ENCODE measurements around the gene SPRYD3.

SPRYD3 gene

GRCh38 chr12:53077030-53077429 lies 2.2 kb downstream of the SPRYD3 start:
- ATAC-seq: no peak

GRCh38 chr12:53076461-53076860 lies 2.7 kb downstream of the SPRYD3 start:
- ATAC-seq: no peak

GRCh38 chr12:53074999-53075370 lies 4.2 kb downstream of the SPRYD3 start:
- ATAC-seq: no peak

- no peak for ATAC-seq
These were observed 4.7 kb downstream of the SPRYD3 start for GRCh38 chr12:53074283-53074998.

GRCh38 chr12:53073881-53074280 lies 5.3 kb downstream of the SPRYD3 start:
- no peak for ATAC-seq

- ATAC-seq: no peak
These were observed 7.3 kb downstream of the SPRYD3 start for GRCh38 chr12:53071591-53072551.

- ATAC-seq: no peak
These were observed 8.2 kb downstream of the SPRYD3 start for GRCh38 chr12:53070877-53071492.

- ATAC-seq: no peak
These were observed 9.4 kb downstream of the SPRYD3 start for GRCh38 chr12:53069621-53070410.

GRCh38 chr12:53068811-53069585 lies 10.2 kb downstream of the SPRYD3 start:
- ATAC-seq: no peak

GRCh38 chr12:53067993-53068770 lies 11.0 kb downstream of the SPRYD3 start:
- no peak for ATAC-seq

GRCh38 chr12:53067074-53067992 lies 11.9 kb downstream of the SPRYD3 start:
- ATAC-seq: no peak

- peak; percentile 59 to 65 for ATAC-seq
These were observed 12.9 kb downstream of the SPRYD3 start for GRCh38 chr12:53065975-53066931.

- no peak for ATAC-seq
These were observed 13.7 kb downstream of the SPRYD3 start for GRCh38 chr12:53065470-53065869.

- ATAC-seq: no peak
These were observed 14.4 kb downstream of the SPRYD3 start for GRCh38 chr12:53064613-53065436.

GRCh38 chr12:53063708-53064612 lies 15.2 kb downstream of the SPRYD3 start:
- ATAC-seq: no peak

- ATAC-seq: no peak
These were observed 16.0 kb downstream of the SPRYD3 start for GRCh38 chr12:53062977-53063707.
